Measurements from ENCODE around the gene IFTAP. TPM values are rescaled to one million over a fixed set of nuclear protein-coding genes. Genes with fewer than 3 reads are reported as not detected.

The IFTAP gene
- total and polyA plus RNA-seq, 8 donors, result 14.9 to 95.0 (median 29.9) TPM

DNA sequence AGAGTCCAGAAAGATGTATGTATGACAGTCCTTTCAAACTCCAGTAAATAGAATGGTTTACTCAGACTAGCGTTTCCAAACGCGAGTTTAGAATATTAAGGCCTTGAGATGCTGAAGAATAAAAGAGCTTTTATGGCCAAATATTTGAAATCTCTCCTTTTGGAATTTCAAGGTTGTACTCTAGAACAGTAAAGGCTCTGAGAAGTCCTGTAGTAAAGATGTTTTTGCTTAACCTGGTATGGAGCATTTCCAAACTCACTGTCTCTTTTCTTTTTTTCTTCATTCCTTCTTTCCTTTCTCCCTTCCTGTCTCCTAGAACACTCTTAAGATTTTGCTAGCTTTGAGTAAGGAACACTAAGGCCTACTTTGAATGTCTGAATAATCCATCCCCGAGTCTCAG is 95.1 kb downstream of the IFTAP start:
- intact Hi-C loops (cut with DNase I; ENCODE audit: low total_unique reads), result no loop called here
- H3K27me3 ChIP-seq, result peaks cover 0 to 4% (median 0%) of the 10 kb centered on the region in 3 donors
- no peaks in the 10 kb centered on the region for H3K36me3 ChIP-seq
- 87 to 95% (median 93%) methylated on average over 4 of the region's 4 CpGs for WGBS, 5 donors
- no peak overlapping the region for H3K4me3 ChIP-seq
- no peak for TF ChIP-seq POLR2A (IDR thresholded peaks at IDR 0.05)
- no peak for TF ChIP-seq POLR2AphosphoS5 (IDR thresholded peaks at IDR 0.05)
- TF ChIP-seq EP300 (IDR thresholded peaks at IDR 0.05), result no peak
- no peak for TF ChIP-seq CTCF (IDR thresholded peaks at IDR 0.05)
- H3K27ac ChIP-seq, result no peak overlapping the region
- H3K4me1 ChIP-seq, result no peaks in the 10 kb centered on the region
- DNase-seq, result no peak
- H3K9me3 ChIP-seq, result no peaks in the 10 kb centered on the region

- H3K9me3 ChIP-seq, result no peaks in the 10 kb centered on the region
- no peaks in the 10 kb centered on the region for H3K36me3 ChIP-seq
- intact Hi-C loops (cut with DNase I; ENCODE audit: low total_unique reads), result no loop called here
These were observed 98.4 kb downstream of the IFTAP start for GRCh38 chr11:36692704-36693103.

GRCh38 chr11:36693139-36693843 is 99.0 kb downstream of the IFTAP start:
- Histone ChIP-seq H3K4me3 (no peak overlapping the region), H3K27me3 (peaks cover 0 to under 1% (median 0%) of the 10 kb centered on the region in 3 donors), H3K9me3 (no peaks in the 10 kb centered on the region), H3K4me1 (no peaks in the 10 kb centered on the region), H3K27ac (no peak overlapping the region), H3K36me3 (no peaks in the 10 kb centered on the region)
- no peak for TF ChIP-seq EP300 (IDR thresholded peaks at IDR 0.05)
- TF ChIP-seq CTCF (IDR thresholded peaks at IDR 0.05), result no peak
- TF ChIP-seq POLR2A (IDR thresholded peaks at IDR 0.05), result no peak
- TF ChIP-seq POLR2AphosphoS5 (IDR thresholded peaks at IDR 0.05), result no peak
- no peak for DNase-seq
- WGBS, 5 donors, result 44 to 69% (median 47%) methylated on average over 1 of the region's 1 CpG
- intact Hi-C loops (cut with DNase I; ENCODE audit: low total_unique reads), result no loop called here

More at GRCh38 chr11:36692704-36693103, 98.4 kb downstream of the IFTAP start:
- Histone ChIP-seq H3K4me1 (no peaks in the 10 kb centered on the region), H3K4me3 (no peak overlapping the region), H3K27me3 (peaks cover 0 to 4% (median 0%) of the 10 kb centered on the region in 3 donors), H3K27ac (no peak overlapping the region)
- DNase-seq, result no peak
- TF ChIP-seq EP300 (IDR thresholded peaks at IDR 0.05) (no peak), POLR2A (IDR thresholded peaks at IDR 0.05) (no peak), CTCF (IDR thresholded peaks at IDR 0.05) (no peak), POLR2AphosphoS5 (IDR thresholded peaks at IDR 0.05) (no peak)
- WGBS, 5 donors, result 53 to 88% (median 77%) methylated on average over 1 of the region's 1 CpG

DNA sequence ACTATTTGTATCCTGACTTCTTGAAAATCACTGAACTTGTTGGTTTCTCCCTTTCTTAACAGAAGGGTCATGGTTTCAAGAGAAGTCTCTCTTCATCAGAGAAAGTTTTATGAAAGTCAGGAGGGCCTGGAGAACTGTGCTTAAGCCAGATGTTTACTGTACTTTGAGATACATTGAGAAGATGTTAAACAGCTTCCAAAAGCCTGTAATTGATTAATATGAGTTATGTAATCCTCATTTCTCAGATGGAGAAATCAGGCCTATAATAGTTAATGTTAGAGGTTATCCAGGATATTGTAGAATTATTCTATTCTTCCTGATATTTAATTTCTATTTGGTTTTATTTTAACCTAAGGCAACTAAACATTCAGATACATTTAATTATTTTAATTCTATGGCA is 100.8 kb downstream of the IFTAP start:
- Histone ChIP-seq H3K9me3 (no peaks in the 10 kb centered on the region), H3K27ac (no peak overlapping the region), H3K36me3 (no peaks in the 10 kb centered on the region), H3K4me1 (no peaks in the 10 kb centered on the region), H3K4me3 (no peak overlapping the region), H3K27me3 (no peaks in the 10 kb centered on the region)
- intact Hi-C loops (cut with DNase I; ENCODE audit: low total_unique reads), result no loop called here
- TF ChIP-seq EP300 (IDR thresholded peaks at IDR 0.05), result no peak
- TF ChIP-seq CTCF (IDR thresholded peaks at IDR 0.05), result no peak
- no peak for TF ChIP-seq POLR2AphosphoS5 (IDR thresholded peaks at IDR 0.05)
- no peak for TF ChIP-seq POLR2A (IDR thresholded peaks at IDR 0.05)
- no peak for DNase-seq
